GM21723 (cell line): ENCODE data around the gene ZNF724.
"Not testable (repeated sequence)": the region's sequence is repeated elsewhere in the genome, so short reads cannot be mapped to it uniquely, and the experiment has no call there.

Experiments
- ATAC-seq: cut with Tn5 transposase; IDR thresholded peaks from one replicate; pipeline ENCODE4 v1.9.1; 2021; ENCODE audit warnings: mild to moderate bottlenecking, moderate library complexity; ENCODE audit not compliant: unreplicated experiment

Gene ZNF724

GRCh38 chr19:23253256-23253655, 3.1 kb upstream of the ZNF724 start:
- ATAC-seq = not testable (repeated sequence)

GRCh38 chr19:23241419-23241818, 8.8 kb downstream of the ZNF724 start:
- no peak for ATAC-seq

GRCh38 chr19:23222998-23223652, 27.1 kb downstream of the ZNF724 start:
- ATAC-seq = no peak

GRCh38 chr19:23203841-23204344, 46.3 kb downstream of the ZNF724 start:
- no peak for ATAC-seq

GRCh38 chr19:23190341-23190740, 59.9 kb downstream of the ZNF724 start:
- ATAC-seq = no peak

- no peak for ATAC-seq
Measured at GRCh38 chr19:23183251-23183650, 66.9 kb downstream of the ZNF724 start.
